ENCODE data around the gene CCR7. TPM values are rescaled to one million over a fixed set of nuclear protein-coding genes. Genes with fewer than 3 reads are reported as not detected.
"Not testable (repeated sequence)": the region's sequence is repeated elsewhere in the genome, so short reads cannot be mapped to it uniquely, and the experiment has no call there.

CCR7 gene
- total and polyA plus RNA-seq, 4 donors: 0.11 to 0.33 (median 0.18) TPM

DNA sequence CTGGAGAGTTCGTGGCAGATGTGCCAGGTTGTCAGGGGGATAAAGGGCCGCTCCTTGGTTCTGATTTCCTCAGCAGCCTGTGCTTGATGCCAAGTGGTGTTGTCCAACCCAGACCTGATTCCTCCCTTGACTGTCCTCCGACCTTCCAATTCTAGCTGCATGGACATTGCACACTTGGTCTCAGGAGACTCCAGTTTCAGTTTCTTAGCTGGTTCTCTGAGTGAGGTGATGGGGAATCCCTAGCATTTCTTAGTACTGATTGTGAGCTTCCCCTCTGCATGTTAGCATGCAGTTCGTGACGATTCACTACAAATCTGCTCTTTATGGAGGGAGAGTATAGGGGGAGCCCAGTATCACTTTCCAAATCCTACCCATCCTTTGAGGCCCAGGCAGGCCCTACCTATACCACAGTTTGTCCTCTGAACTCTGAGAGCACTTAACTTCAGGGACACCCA, 12.4 kb upstream of the CCR7 start:
- WGBS (ENCODE audit: insufficient coverage): 57% methylated on average over 1 of the region's 5 CpGs
- DNase-seq (ENCODE audit: low read depth in 4 of 6, low spot score in 6 of 6): no peak
- H3K4me1 ChIP-seq (ENCODE audit: control insufficient read depth, insufficient read depth, low read length): no peaks in the 10 kb centered on the region
- no peak overlapping the region for H3K27ac ChIP-seq (ENCODE audit: low read depth, low read length)
- H3K36me3 ChIP-seq (ENCODE audit: control insufficient read depth, insufficient read depth, low read length): no peaks in the 10 kb centered on the region
- H3K4me3 ChIP-seq (ENCODE audit: low read depth, low read length): no peak overlapping the region
- no peaks in the 10 kb centered on the region for H3K9me3 ChIP-seq (ENCODE audit: control insufficient read depth, insufficient read depth, low read length)
- no peaks in the 10 kb centered on the region for H3K27me3 ChIP-seq (ENCODE audit: control insufficient read depth, insufficient read depth, low read length)

DNA sequence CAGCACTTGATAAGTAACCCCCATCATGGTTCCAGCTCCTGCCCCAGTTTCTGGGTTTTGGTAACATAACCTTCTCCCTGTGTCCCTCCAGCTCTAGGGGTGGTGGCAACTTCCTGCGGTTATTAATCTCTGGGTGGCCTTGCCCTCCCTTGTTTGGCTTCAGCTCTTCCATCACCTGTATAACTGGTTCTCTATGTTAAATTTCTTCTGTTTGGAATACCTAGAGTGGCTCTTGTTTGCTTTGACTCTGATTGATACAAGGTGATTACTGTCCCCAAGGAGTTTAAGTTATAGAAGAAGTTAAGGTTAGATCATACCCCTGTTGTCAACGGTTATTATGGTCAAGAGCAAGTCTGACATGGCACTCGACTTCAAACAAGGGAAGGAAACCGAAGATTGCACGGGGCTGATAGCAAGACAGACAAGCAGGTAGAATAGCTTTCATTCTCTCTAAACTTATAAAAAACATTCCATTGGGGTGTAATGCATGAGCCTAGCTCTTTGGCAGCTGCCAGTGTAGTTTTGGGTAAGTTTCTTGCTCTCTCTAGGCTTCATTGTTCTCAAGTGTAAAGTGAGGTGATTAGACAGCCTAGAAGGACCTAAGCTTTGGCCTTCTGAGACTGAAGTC, 11.0 kb upstream of the CCR7 start:
- H3K4me1 ChIP-seq (ENCODE audit: control insufficient read depth, insufficient read depth, low read length): no peaks in the 10 kb centered on the region
- H3K27me3 ChIP-seq (ENCODE audit: control insufficient read depth, insufficient read depth, low read length): no peaks in the 10 kb centered on the region
- no peaks in the 10 kb centered on the region for H3K9me3 ChIP-seq (ENCODE audit: control insufficient read depth, insufficient read depth, low read length)
- H3K36me3 ChIP-seq (ENCODE audit: control insufficient read depth, insufficient read depth, low read length): no peaks in the 10 kb centered on the region
- no peak overlapping the region for H3K27ac ChIP-seq (ENCODE audit: low read depth, low read length)
- no peak overlapping the region for H3K4me3 ChIP-seq (ENCODE audit: low read depth, low read length)
- WGBS (ENCODE audit: insufficient coverage): 88% methylated on average over 2 of the region's 5 CpGs
- no peak for DNase-seq (ENCODE audit: low read depth in 4 of 6, low spot score in 6 of 6)

DNA sequence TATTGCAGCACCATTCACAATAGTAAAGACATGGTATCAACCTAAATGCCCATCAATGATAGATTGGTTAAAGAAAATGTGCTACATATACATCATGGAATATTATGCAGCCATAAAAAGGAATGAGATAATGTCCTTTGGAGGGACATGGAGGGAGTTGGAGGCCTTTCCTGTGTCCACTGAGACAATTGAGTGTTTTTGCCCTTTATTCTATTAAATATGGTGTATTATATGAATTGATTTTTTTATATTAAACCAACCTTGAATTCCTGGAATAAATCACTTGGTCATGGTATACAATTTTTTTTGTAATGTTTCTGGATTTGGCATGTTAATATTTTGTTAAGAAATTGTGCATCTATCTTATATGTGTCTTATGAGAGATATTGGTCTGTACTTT, 9.0 kb upstream of the CCR7 start:
- Histone ChIP-seq H3K4me1 (ENCODE audit: control insufficient read depth, insufficient read depth, low read length) (no peaks in the 10 kb centered on the region), H3K36me3 (ENCODE audit: control insufficient read depth, insufficient read depth, low read length) (no peaks in the 10 kb centered on the region), H3K27ac (ENCODE audit: low read depth, low read length) (no peak overlapping the region), H3K9me3 (ENCODE audit: control insufficient read depth, insufficient read depth, low read length) (no peaks in the 10 kb centered on the region), H3K4me3 (ENCODE audit: low read depth, low read length) (no peak overlapping the region), H3K27me3 (ENCODE audit: control insufficient read depth, insufficient read depth, low read length) (no peaks in the 10 kb centered on the region)
- DNase-seq (ENCODE audit: low read depth in 4 of 6, low spot score in 6 of 6): no peak

DNA sequence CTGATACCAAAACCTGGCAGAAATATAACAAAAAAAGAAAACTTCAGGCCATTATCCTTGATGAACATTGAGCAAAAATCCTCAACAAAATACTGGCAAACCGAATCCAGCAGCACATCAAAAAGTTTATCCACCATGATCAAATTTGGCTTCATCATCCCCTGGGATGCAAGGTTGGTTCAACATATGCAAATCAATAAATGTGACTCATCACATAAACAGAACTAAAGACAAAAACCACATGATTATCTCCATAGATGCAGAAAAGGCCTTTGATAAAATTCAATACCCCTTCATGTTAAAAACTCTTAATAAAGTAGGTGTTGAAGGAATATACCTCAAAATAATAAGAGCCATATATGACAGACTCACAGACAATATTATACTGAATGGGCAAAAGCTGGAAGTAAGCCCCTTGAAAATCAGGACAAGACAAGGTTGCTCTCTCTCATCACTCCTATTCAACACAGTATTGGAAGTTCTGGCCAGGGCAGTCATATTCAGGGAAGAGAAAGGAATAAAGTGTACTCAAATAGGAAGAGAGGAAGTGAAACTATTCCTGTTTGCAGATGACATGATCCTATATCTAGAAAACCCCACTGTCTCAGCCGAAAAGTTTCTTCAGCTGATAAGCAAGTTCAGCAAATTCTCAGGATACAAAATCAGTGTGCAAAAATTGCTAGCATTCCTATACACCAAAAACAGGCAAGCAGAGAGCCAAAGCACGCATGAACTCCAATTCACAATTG, 7.1 kb upstream of the CCR7 start:
- not testable (repeated sequence) for H3K27ac ChIP-seq (ENCODE audit: low read depth, low read length); H3K4me3 ChIP-seq (ENCODE audit: low read depth, low read length); H3K9me3 ChIP-seq (ENCODE audit: control insufficient read depth, insufficient read depth, low read length); H3K4me1 ChIP-seq (ENCODE audit: control insufficient read depth, insufficient read depth, low read length); DNase-seq (ENCODE audit: low read depth in 4 of 6, low spot score in 6 of 6); H3K36me3 ChIP-seq (ENCODE audit: control insufficient read depth, insufficient read depth, low read length); H3K27me3 ChIP-seq (ENCODE audit: control insufficient read depth, insufficient read depth, low read length)
- WGBS (ENCODE audit: insufficient coverage): 40% methylated on average over 1 of the region's 3 CpGs

DNA sequence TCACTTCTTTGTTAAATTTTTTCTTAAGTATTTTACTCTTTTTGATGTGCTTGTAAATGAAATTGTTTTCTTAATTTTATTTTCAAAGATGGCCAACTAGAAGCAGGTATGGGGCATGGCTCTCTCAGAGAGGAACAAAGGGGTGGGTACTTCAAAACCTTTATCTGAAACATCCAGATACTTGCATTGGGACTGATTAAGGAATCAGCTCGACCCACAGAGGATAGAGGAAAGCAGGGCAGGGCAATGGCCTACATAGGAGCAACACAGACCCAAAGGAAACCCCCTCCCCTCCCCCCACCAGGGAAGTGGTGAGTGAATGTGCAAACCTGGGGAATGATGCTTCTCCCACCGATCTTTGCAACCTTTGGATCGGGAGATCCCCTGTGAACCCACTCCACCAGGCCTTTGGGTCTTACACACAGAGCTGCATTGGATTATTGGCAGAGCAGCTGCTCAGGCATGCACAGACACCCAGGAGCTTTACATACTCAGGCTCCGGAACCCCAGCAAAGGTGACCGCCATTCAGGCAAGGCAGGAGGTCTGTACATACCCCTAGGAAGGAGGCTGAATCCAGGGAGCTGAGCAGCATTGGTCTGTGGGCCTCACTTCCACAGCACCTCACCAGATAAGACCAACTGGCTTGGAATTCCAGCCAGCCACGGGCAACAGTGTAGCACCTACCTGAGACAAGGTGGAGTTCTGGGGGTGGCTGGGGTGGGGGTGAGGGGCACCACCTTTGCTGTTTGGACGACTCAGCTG, 3.0 kb upstream of the CCR7 start:
- no peak for DNase-seq (ENCODE audit: low read depth in 4 of 6, low spot score in 6 of 6)
- Histone ChIP-seq H3K27ac (ENCODE audit: low read depth, low read length) (no peak overlapping the region), H3K36me3 (ENCODE audit: control insufficient read depth, insufficient read depth, low read length) (no peaks in the 10 kb centered on the region), H3K9me3 (ENCODE audit: control insufficient read depth, insufficient read depth, low read length) (peaks cover 2% of the 10 kb centered on the region), H3K4me1 (ENCODE audit: control insufficient read depth, insufficient read depth, low read length) (no peaks in the 10 kb centered on the region), H3K27me3 (ENCODE audit: control insufficient read depth, insufficient read depth, low read length) (peaks cover 4% of the 10 kb centered on the region), H3K4me3 (ENCODE audit: low read depth, low read length) (no peak overlapping the region)
- WGBS (ENCODE audit: insufficient coverage): 87% methylated on average over 6 of the region's 7 CpGs

DNA sequence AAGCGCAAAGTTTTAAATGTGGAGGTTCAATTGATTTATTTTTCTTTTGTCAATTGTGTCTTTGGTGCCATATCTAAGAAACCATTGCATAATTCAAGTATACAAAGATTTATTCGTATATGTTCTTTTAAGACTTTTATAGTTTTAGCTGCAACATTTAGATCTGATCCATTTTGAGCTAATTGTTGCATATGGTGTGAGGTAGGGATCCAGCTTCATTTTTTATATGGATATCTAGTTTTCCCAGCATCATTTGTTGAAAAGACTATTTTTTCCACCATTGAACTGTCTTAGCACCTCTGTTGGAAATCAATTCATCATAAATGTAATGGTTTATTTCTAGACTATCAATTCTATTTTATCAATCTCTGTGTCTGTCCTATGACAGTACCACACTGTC, 2.1 kb upstream of the CCR7 start:
- peaks cover 4% of the 10 kb centered on the region for H3K27me3 ChIP-seq (ENCODE audit: control insufficient read depth, insufficient read depth, low read length)
- no CpG with 5 or more reads among the region's 2 CpGs for WGBS (ENCODE audit: insufficient coverage)
- no peaks in the 10 kb centered on the region for H3K36me3 ChIP-seq (ENCODE audit: control insufficient read depth, insufficient read depth, low read length)
- H3K4me3 ChIP-seq (ENCODE audit: low read depth, low read length): no peak overlapping the region
- H3K9me3 ChIP-seq (ENCODE audit: control insufficient read depth, insufficient read depth, low read length): peaks cover 2% of the 10 kb centered on the region
- DNase-seq (ENCODE audit: low read depth in 4 of 6, low spot score in 6 of 6): no peak
- no peak overlapping the region for H3K27ac ChIP-seq (ENCODE audit: low read depth, low read length)
- no peaks in the 10 kb centered on the region for H3K4me1 ChIP-seq (ENCODE audit: control insufficient read depth, insufficient read depth, low read length)

DNA sequence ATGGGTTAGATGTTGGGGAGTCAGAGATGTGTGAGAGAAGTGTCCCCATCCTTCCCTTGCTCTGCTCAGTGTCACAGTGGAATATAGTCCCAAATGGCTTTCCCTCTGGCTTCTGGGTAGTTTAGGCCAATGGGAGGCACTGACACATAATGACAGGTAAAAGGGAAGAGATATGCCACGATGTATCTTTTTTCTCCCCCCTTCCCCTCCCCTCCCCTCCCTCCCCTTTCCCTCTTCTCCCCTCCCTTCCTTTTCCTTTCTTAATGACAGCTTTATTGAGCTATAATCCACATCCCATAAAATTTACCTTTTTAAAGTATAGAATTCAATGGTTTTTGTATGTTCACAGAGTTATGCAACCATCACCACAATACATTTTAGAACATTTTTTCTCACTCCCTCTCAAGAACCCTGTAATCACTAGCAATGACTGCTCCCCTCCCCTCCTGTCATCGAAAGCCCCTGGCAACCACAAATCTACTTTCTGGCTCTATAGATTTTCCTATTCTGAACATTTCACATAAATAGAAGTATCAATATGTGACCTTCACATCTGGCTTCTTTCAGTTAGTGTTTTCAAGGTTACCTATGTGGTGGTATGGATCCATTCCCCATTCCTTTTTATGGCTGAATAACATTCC, 617 bp upstream of the CCR7 start:
- WGBS (ENCODE audit: insufficient coverage): no CpG with 5 or more reads among the region's 2 CpGs
- H3K36me3 ChIP-seq (ENCODE audit: control insufficient read depth, insufficient read depth, low read length): no peaks in the 10 kb centered on the region
- H3K27ac ChIP-seq (ENCODE audit: low read depth, low read length): no peak overlapping the region
- no peak overlapping the region for H3K4me3 ChIP-seq (ENCODE audit: low read depth, low read length)
- H3K27me3 ChIP-seq (ENCODE audit: control insufficient read depth, insufficient read depth, low read length): peaks cover 4% of the 10 kb centered on the region
- H3K9me3 ChIP-seq (ENCODE audit: control insufficient read depth, insufficient read depth, low read length): peaks cover 2% of the 10 kb centered on the region
- no peak for DNase-seq (ENCODE audit: low read depth in 4 of 6, low spot score in 6 of 6)
- H3K4me1 ChIP-seq (ENCODE audit: control insufficient read depth, insufficient read depth, low read length): no peaks in the 10 kb centered on the region

DNA sequence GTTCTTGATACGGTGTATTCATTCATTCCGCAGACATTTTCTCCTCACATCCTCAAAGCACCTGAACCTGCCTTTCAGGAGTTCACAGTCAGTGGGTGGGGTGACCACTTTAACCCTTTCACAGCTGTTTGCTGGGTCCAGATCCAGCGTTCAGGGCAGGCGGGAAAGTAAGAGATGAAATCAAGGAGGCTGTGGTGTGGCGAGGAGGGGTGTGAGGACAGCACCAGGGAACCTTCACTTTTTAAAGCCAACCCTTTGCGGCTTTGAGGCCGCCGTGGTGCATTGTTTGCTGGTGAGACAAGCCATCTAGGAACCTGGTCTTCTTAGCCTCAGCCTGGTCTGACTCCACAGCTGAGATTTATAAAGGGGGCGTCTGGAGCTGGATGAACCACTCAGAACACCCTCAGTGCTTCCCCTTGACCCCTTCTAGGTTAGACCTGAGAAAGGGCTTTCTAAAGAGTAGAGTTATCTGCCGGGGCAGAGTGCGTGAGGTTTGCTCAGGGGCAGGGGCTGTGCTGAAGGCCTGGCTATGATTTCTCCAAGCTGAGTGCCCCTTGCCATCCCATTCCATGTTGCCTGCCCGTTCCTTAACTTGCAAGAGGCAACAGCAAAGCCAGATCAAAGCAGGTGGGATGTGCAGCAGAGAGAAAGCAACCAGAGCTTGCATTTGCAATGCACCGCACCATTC, 933 bp downstream of the CCR7 start:
- Histone ChIP-seq H3K36me3 (ENCODE audit: control insufficient read depth, insufficient read depth, low read length) (no peaks in the 10 kb centered on the region), H3K4me1 (ENCODE audit: control insufficient read depth, insufficient read depth, low read length) (peaks cover 13% of the 10 kb centered on the region)
- WGBS (ENCODE audit: insufficient coverage): 78% methylated on average over 9 of the region's 13 CpGs

More for the DNA sequence above, 933 bp downstream of the CCR7 start:
- no peak overlapping the region for H3K4me3 ChIP-seq (ENCODE audit: low read depth, low read length)
- DNase-seq (ENCODE audit: low read depth in 4 of 6, low spot score in 6 of 6): no peak
- H3K27ac ChIP-seq (ENCODE audit: low read depth, low read length): no peak overlapping the region
- H3K27me3 ChIP-seq (ENCODE audit: control insufficient read depth, insufficient read depth, low read length): peaks cover 4% of the 10 kb centered on the region
- peaks cover 2% of the 10 kb centered on the region for H3K9me3 ChIP-seq (ENCODE audit: control insufficient read depth, insufficient read depth, low read length)

Data from spinal cord (tissue), 10 donors.